GM12878 (cell line): ENCODE data around the gene FBXO38. TPM values are rescaled to one million over a fixed set of nuclear protein-coding genes. Genes with fewer than 3 reads are reported as not detected.

Experiments used
- ATAC-seq: fragments of 200-7000 bp; cut with Tn5 transposase; 3 replicates; pipeline ENCODE4 v1.9.1; 2020; ENCODE audit warnings: mild to moderate bottlenecking, moderate library complexity
- BruUV-seq: library from RNA; stranded (reverse); fragments of 400-500 nt; replicated peaks from 2 replicates; lab custom pipeline; 2021; lab: Mats Ljungman, UMichigan
- CTCF ChIA-PET: fragments of 300-600 bp; sonication (Branson Sonifier 250); formaldehyde crosslinking; extraction: SDS; loops from one replicate; lab custom pipeline; 2021; ENCODE audit warnings: inconsistent platforms; lab: Yijun Ruan, JAX
- POLR2A ChIA-PET: fragments of 350-600 bp; formaldehyde crosslinking; extraction: SDS; loops from one replicate; lab custom pipeline; 2021; ENCODE audit warnings: inconsistent platforms; lab: Charles Lee
- RAD21 ChIA-PET: fragments of 300-600 bp; sonication (Branson Sonifier 250); formaldehyde crosslinking; loops from one replicate; lab custom pipeline; 2023; ENCODE audit warnings: antibody characterized with exemption; ENCODE audit not compliant: unreplicated experiment; lab: Charles Lee
- SMC1A ChIA-PET: fragments of 300-600 bp; sonication (Branson Sonifier 250); formaldehyde crosslinking; loops from one replicate; lab custom pipeline; 2023; ENCODE audit not compliant: unreplicated experiment, uncharacterized antibody; lab: Charles Lee
- DNase-seq: peaks from one replicate; pipeline ENCODE4 v3.0.0-alpha.2; 2011; ENCODE audit warnings: low read depth, low spot score
- FAIRE-seq: peaks from 3 replicates; lab custom pipeline; 2011; peaks lifted over from hg19 to GRCh38; lab: Jason Lieb, UNC
- H2AFZ ChIP-seq: 2 replicates; pipeline ENCODE4 v1.6.0; 2011; ENCODE audit warnings: low read depth, low read length, control low read depth; ENCODE audit not compliant: control insufficient read depth
- H3K27ac ChIP-seq: 2 replicates; pipeline ENCODE4 v1.5.1; 2011; ENCODE audit warnings: control low read depth; ENCODE audit not compliant: control insufficient read depth, insufficient read depth
- H3K27me3 ChIP-seq, 2 experiments: replicated peaks in 1 of 2; 2 replicates each; pipeline versions ENCODE4 v1.6.0 to v1.6.1; 2011; ENCODE audit warnings: low read length in 1 of 2; ENCODE audit not compliant: control insufficient read depth in 2 of 2, insufficient read depth in 2 of 2
- H3K36me3 ChIP-seq, 2 experiments: 2 replicates each; pipeline ENCODE4 v1.5.1; 2011; ENCODE audit warnings: low read length in 1 of 2; ENCODE audit not compliant: control insufficient read depth in 2 of 2, insufficient read depth in 2 of 2
- H3K4me1 ChIP-seq: 2 replicates; pipeline ENCODE4 v1.6.1; 2011; ENCODE audit warnings: mild to moderate bottlenecking, low read length, moderate library complexity, mixed read lengths; ENCODE audit not compliant: control insufficient read depth, insufficient read depth
- H3K4me2 ChIP-seq: 2 replicates; pipeline ENCODE4 v1.6.0; 2011; ENCODE audit warnings: control low read depth; ENCODE audit not compliant: control insufficient read depth, insufficient read depth
- H3K4me3 ChIP-seq: fragments of 200-600 bp; sonication (generic); 2 replicates; pipeline ENCODE4 v1.5.1; 2016
- H3K79me2 ChIP-seq: 2 replicates; pipeline ENCODE4 v1.6.0; 2011; ENCODE audit warnings: low read length; ENCODE audit not compliant: control insufficient read depth, insufficient read depth
- H3K9ac ChIP-seq: 2 replicates; pipeline ENCODE4 v1.8.0; 2011; ENCODE audit warnings: low read length, control low read depth, mixed read lengths; ENCODE audit not compliant: control insufficient read depth, insufficient read depth
- H3K9me3 ChIP-seq: replicated peaks from 3 replicates; pipeline ENCODE4 v1.5.1; 2011; ENCODE audit warnings: mild to moderate bottlenecking, low read length; ENCODE audit not compliant: control insufficient read depth, insufficient read depth
- H4K20me1 ChIP-seq: 2 replicates; pipeline ENCODE4 v1.6.0; 2011; ENCODE audit not compliant: control insufficient read depth, insufficient read depth
- BCL11A ChIP-seq: IDR thresholded peaks from 2 replicates; pipeline ENCODE4 v1.6.1; 2011; ENCODE audit warnings: low read depth, low read length
- FOS ChIP-seq: IDR thresholded peaks from 3 replicates; pipeline ENCODE4 v1.6.1; 2011; ENCODE audit warnings: borderline replicate concordance; ENCODE audit not compliant: insufficient read length; ENCODE audit errors: extremely low read depth
- MAX ChIP-seq: IDR thresholded peaks from 2 replicates; pipeline ENCODE4 v1.6.1; 2012; ENCODE audit warnings: low read depth, low read length, improper control_type of control experiment
- MTA2 ChIP-seq: fragments of 450-650 bp; IDR thresholded peaks from 2 replicates; pipeline ENCODE4 v1.6.1; 2016; ENCODE audit warnings: low read depth, mild to moderate bottlenecking, moderate library complexity
- MYB ChIP-seq: fragments of 150-350 bp; IDR thresholded peaks from 2 replicates; pipeline ENCODE4 v1.6.1; 2014; ENCODE audit warnings: mild to moderate bottlenecking, low read depth, low read length, borderline replicate concordance
- NBN ChIP-seq: fragments of 450-650 bp; IDR thresholded peaks from 2 replicates; pipeline ENCODE4 v1.6.1; 2016
- NR2C1 ChIP-seq: fragments of 450-650 bp; IDR thresholded peaks from 2 replicates; pipeline ENCODE4 v1.6.1; 2017; ENCODE audit warnings: antibody characterized with exemption, mild to moderate bottlenecking, moderate library complexity
- NR2F1 ChIP-seq: fragments of 450-650 bp; conservative IDR thresholded peaks from 2 replicates; pipeline ENCODE4 v1.6.1; 2017; ENCODE audit warnings: mild to moderate bottlenecking
- POU2F2 ChIP-seq: IDR thresholded peaks from 3 replicates; pipeline ENCODE4 v1.6.1; 2011; ENCODE audit warnings: low read depth, mild to moderate bottlenecking, low read length, borderline replicate concordance
- SPI1 ChIP-seq: IDR thresholded peaks from 2 replicates; pipeline ENCODE4 v1.6.1; 2011; ENCODE audit warnings: low read depth, mild to moderate bottlenecking, low read length, moderate library complexity, borderline replicate concordance; ENCODE audit not compliant: insufficient read depth
- SREBF1 ChIP-seq: IDR thresholded peaks from 2 replicates; pipeline ENCODE4 v1.6.1; 2012; ENCODE audit warnings: mild to moderate bottlenecking, low read length
- SUZ12 ChIP-seq: fragments of 200-600 bp; sonication (generic); IDR thresholded peaks from one replicate; pipeline ENCODE4 v1.6.1; 2018; ENCODE audit warnings: antibody characterized with exemption, mild to moderate bottlenecking; ENCODE audit not compliant: unreplicated experiment
- TCF12 ChIP-seq: IDR thresholded peaks from 2 replicates; pipeline ENCODE4 v1.6.1; 2011; ENCODE audit warnings: low read depth, mild to moderate bottlenecking, low read length
- ZBTB4 ChIP-seq: fragments of 450-650 bp; formaldehyde crosslinking; IDR thresholded peaks from 2 replicates; pipeline ENCODE4 v1.4.0; 2022; ENCODE audit warnings: mild to moderate bottlenecking, moderate library complexity
- ZNF274 ChIP-seq: IDR thresholded peaks from one replicate; pipeline ENCODE4 v1.8.0; 2011; ENCODE audit not compliant: insufficient read length, insufficient read depth
- WGBS: methylation state at CpG from one replicate; pipeline ENCODE4 v1.1.6; 2016; ENCODE audit warnings: low lambda C conversion rate; ENCODE audit not compliant: insufficient replicate concordance, insufficient coverage; ENCODE audit errors: missing lambda C conversion rate; 5-methylcytosine and 5-hydroxymethylcytosine counted together
- in situ Hi-C: fragments of 300-500 bp; cut with MboI; formaldehyde crosslinking; loops from 9 replicates; pipeline ENCODE4 v1.14.3; 2018; ENCODE audit warnings: mixed read lengths
- intact Hi-C: fragments of 100-400 bp; cut with micrococcal nuclease; formaldehyde crosslinking; loops from one replicate; pipeline ENCODE4 v1.14.2; 2022; ENCODE audit not compliant: unreplicated experiment
- polyA plus RNA-seq, 11 experiments: library from polyadenylated mRNA; depleted of rRNA in 4 of 11; unstranded in 6 of 11; stranded (reverse) in 5 of 11; fragments of >200 nt; fragmentation: Nextera tagmentation in 4 of 11; fragmentation: Illumina TruSeq in 1 of 11; extraction: Ambion mirVana in 4 of 11; extraction: Trizol in 1 of 11; gene quantifications; 1 replicate in 1 of 11; 2 replicates in 10 of 11; pipeline versions ENCODE4 v1.2.1 to v1.2.3, GENCODE V29; 2011 to 2016; ENCODE audit warnings: inconsistent platforms in 2 of 11, missing spikeins in 2 of 11, low read depth in 1 of 11
- total RNA-seq, 4 experiments: library from RNA; depleted of rRNA in 3 of 4; stranded (reverse); fragments of >200 nt in 3 of 4; fragmentation: Illumina TruSeq in 1 of 4; extraction: Trizol in 1 of 4; gene quantifications; 2 replicates each; pipeline versions ENCODE4 v1.2.1 to v1.2.3, GENCODE V29; 2013 to 2021

The FBXO38 gene
- total and polyA plus RNA-seq, 10 of the 15 experiments (the other 5 are each of a cell fraction or from before 2014, with no cell fraction given), result 9.1 to 44.6 (median 28.3) TPM

GRCh38 chr5:148391422-148391821, 7.7 kb downstream of the FBXO38 start:
- in situ Hi-C loops (no loop called here), intact Hi-C loops (no loop called here)
- Histone ChIP-seq H3K4me3 (no peak overlapping the region), H3K36me3 (peaks cover 0 to 6% of the 10 kb centered on the region in 2 experiments; a peak in 1 of 4 replicates), H3K27me3 (no peaks in the 10 kb centered on the region), H3K4me1 (no peaks in the 10 kb centered on the region), H3K27ac (no peak overlapping the region), H3K9me3 (no peaks in the 10 kb centered on the region), H3K4me2 (no peak overlapping the region), H4K20me1 (no peaks in the 10 kb centered on the region), H3K79me2 (peaks cover 30% of the 10 kb centered on the region), H2AFZ (no peak overlapping the region), H3K9ac (no peak overlapping the region)
- ChIA-PET CTCF (interaction anchor here (1.0 to 2.6 kb wide), 3 partner anchors 13 to 51 kb away, joined by 3 to 8 read pairs (median 4); no protein-coding TSS in a partner anchor), SMC1A (no interaction called here), RAD21 (no interaction called here), POLR2A (no interaction called here)
- FAIRE-seq (no peak), ATAC-seq (no peak), DNase-seq (no peak)
- no peak for TF ChIP-seq MAX
- no peak for TF ChIP-seq MTA2
- no peak for TF ChIP-seq MYB
- no peak for TF ChIP-seq SPI1
- no peak for TF ChIP-seq NR2C1
- no peak for TF ChIP-seq TCF12
- no peak for TF ChIP-seq POU2F2
- TF ChIP-seq NR2F1, result no peak
- no peak for TF ChIP-seq SUZ12
- TF ChIP-seq FOS, result no peak
- TF ChIP-seq SREBF1, result no peak
- TF ChIP-seq BCL11A, result no peak
- no peak for TF ChIP-seq ZNF274
- no peak for TF ChIP-seq NBN
- TF ChIP-seq ZBTB4 (CRISPR knock-in tag), result no peak
- no TSS peak for BruUV-seq
- 64% methylated on average over 1 of the region's 1 CpG for WGBS
